ENCODE measurements around the gene SESTD1. TPM values are rescaled to one million over a fixed set of nuclear protein-coding genes. Genes with fewer than 3 reads are reported as not detected.

The SESTD1 gene
- total and polyA plus RNA-seq, 2 experiments from 2014 or later, result 12.6 to 21.6 TPM

GRCh38 chr2:179272406-179273192 lies 8.0 kb upstream of the SESTD1 start:
- no peaks in the 10 kb centered on the region for H3K36me3 Mint-ChIP-seq (ENCODE audit: low read depth)
- Histone ChIP-seq H3K27me3 (ENCODE audit: insufficient read depth) (no peaks in the 10 kb centered on the region), H2AFZ (no peak overlapping the region), H3K27ac (ENCODE audit: low read depth) (no peak overlapping the region), H3K4me2 (no peak overlapping the region), H3K9me2 (ENCODE audit: insufficient read depth) (peaks cover 4% of the 10 kb centered on the region; the same call in 1 of the 2 replicates), H3K4me1 (ENCODE audit: insufficient read depth) (no peaks in the 10 kb centered on the region), H3K4me3 (no peak overlapping the region), H3K79me2 (replicated peaks; ENCODE audit: insufficient read depth) (no peaks in the 10 kb centered on the region), H4K20me1 (replicated peaks; ENCODE audit: insufficient read depth) (no peaks in the 10 kb centered on the region), H3K36me3 (ENCODE audit: insufficient read depth) (no peaks in the 10 kb centered on the region), H3F3A (replicated peaks; ENCODE audit: low read depth) (no peaks in the 10 kb centered on the region)
- no peak overlapping the region for H3K4me3 Mint-ChIP-seq
- no peaks in the 10 kb centered on the region for H3K9me3 Mint-ChIP-seq
- no peak overlapping the region for H3K27ac Mint-ChIP-seq
- peaks cover 1% of the 10 kb centered on the region for H3K27me3 Mint-ChIP-seq (ENCODE audit: insufficient read depth, low read depth, poor library complexity)
- H3K4me1 Mint-ChIP-seq, result peaks cover 17% of the 10 kb centered on the region
- TF ChIP-seq EZH2phosphoT487 (IDR thresholded peaks at IDR 0.05; ENCODE audit: unreplicated experiment) (no peak), ZNF331 (CRISPR knock-in tag; IDR thresholded peaks at IDR 0.05; ENCODE audit: low read depth) (no peak), ZNF114 (CRISPR knock-in tag; IDR thresholded peaks at IDR 0.05) (no peak), STAT1 (IDR thresholded peaks at IDR 0.05; ENCODE audit: unreplicated experiment) (no peak), NANOG (IDR thresholded peaks at IDR 0.05; ENCODE audit: borderline replicate concordance) (no peak), ETS1 (IDR thresholded peaks at IDR 0.05) (no peak), CTCF (conservative IDR thresholded peaks at IDR 0.05; ENCODE audit: low read depth in 2 of 2) (no peak), JUNB (IDR thresholded peaks at IDR 0.05; ENCODE audit: unreplicated experiment) (no peak), CREB1 (CRISPR knock-in tag; IDR thresholded peaks at IDR 0.05; ENCODE audit: low read depth) (no peak), POLR2AphosphoS5 (IDR thresholded peaks at IDR 0.05; ENCODE audit: low read depth) (no peak), EZH2 (IDR thresholded peaks at IDR 0.05; ENCODE audit: low read depth, unreplicated experiment) (no peak)
- TF ChIP-seq, protein P1, sequence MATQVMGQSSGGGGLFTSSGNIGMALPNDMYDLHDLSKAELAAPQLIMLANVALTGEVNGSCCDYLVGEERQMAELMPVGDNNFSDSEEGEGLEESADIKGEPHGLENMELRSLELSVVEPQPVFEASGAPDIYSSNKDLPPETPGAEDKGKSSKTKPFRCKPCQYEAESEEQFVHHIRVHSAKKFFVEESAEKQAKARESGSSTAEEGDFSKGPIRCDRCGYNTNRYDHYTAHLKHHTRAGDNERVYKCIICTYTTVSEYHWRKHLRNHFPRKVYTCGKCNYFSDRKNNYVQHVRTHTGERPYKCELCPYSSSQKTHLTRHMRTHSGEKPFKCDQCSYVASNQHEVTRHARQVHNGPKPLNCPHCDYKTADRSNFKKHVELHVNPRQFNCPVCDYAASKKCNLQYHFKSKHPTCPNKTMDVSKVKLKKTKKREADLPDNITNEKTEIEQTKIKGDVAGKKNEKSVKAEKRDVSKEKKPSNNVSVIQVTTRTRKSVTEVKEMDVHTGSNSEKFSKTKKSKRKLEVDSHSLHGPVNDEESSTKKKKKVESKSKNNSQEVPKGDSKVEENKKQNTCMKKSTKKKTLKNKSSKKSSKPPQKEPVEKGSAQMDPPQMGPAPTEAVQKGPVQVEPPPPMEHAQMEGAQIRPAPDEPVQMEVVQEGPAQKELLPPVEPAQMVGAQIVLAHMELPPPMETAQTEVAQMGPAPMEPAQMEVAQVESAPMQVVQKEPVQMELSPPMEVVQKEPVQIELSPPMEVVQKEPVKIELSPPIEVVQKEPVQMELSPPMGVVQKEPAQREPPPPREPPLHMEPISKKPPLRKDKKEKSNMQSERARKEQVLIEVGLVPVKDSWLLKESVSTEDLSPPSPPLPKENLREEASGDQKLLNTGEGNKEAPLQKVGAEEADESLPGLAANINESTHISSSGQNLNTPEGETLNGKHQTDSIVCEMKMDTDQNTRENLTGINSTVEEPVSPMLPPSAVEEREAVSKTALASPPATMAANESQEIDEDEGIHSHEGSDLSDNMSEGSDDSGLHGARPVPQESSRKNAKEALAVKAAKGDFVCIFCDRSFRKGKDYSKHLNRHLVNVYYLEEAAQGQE (IDR thresholded peaks at IDR 0.05; ENCODE audit: unreplicated experiment), result no peak
- TF ChIP-seq, protein P2, sequence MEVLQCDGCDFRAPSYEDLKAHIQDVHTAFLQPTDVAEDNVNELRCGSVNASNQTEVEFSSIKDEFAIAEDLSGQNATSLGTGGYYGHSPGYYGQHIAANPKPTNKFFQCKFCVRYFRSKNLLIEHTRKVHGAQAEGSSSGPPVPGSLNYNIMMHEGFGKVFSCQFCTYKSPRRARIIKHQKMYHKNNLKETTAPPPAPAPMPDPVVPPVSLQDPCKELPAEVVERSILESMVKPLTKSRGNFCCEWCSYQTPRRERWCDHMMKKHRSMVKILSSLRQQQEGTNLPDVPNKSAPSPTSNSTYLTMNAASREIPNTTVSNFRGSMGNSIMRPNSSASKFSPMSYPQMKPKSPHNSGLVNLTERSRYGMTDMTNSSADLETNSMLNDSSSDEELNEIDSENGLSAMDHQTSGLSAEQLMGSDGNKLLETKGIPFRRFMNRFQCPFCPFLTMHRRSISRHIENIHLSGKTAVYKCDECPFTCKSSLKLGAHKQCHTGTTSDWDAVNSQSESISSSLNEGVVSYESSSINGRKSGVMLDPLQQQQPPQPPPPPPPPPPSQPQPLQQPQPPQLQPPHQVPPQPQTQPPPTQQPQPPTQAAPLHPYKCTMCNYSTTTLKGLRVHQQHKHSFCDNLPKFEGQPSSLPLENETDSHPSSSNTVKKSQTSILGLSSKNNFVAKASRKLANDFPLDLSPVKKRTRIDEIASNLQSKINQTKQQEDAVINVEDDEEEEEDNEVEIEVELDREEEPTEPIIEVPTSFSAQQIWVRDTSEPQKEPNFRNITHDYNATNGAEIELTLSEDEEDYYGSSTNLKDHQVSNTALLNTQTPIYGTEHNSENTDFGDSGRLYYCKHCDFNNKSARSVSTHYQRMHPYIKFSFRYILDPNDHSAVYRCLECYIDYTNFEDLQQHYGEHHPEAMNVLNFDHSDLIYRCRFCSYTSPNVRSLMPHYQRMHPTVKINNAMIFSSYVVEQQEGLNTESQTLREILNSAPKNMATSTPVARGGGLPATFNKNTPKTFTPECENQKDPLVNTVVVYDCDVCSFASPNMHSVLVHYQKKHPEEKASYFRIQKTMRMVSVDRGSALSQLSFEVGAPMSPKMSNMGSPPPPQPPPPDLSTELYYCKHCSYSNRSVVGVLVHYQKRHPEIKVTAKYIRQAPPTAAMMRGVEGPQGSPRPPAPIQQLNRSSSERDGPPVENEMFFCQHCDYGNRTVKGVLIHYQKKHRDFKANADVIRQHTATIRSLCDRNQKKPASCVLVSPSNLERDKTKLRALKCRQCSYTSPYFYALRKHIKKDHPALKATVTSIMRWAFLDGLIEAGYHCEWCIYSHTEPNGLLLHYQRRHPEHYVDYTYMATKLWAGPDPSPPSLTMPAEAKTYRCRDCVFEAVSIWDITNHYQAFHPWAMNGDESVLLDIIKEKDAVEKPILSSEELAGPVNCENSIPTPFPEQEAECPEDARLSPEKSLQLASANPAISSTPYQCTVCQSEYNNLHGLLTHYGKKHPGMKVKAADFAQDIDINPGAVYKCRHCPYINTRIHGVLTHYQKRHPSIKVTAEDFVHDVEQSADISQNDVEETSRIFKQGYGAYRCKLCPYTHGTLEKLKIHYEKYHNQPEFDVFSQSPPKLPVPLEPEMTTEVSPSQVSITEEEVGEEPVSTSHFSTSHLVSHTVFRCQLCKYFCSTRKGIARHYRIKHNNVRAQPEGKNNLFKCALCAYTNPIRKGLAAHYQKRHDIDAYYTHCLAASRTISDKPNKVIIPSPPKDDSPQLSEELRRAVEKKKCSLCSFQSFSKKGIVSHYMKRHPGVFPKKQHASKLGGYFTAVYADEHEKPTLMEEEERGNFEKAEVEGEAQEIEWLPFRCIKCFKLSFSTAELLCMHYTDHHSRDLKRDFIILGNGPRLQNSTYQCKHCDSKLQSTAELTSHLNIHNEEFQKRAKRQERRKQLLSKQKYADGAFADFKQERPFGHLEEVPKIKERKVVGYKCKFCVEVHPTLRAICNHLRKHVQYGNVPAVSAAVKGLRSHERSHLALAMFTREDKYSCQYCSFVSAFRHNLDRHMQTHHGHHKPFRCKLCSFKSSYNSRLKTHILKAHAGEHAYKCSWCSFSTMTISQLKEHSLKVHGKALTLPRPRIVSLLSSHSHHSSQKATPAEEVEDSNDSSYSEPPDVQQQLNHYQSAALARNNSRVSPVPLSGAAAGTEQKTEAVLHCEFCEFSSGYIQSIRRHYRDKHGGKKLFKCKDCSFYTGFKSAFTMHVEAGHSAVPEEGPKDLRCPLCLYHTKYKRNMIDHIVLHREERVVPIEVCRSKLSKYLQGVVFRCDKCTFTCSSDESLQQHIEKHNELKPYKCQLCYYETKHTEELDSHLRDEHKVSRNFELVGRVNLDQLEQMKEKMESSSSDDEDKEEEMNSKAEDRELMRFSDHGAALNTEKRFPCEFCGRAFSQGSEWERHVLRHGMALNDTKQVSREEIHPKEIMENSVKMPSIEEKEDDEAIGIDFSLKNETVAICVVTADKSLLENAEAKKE (CRISPR knock-in tag; IDR thresholded peaks at IDR 0.05), result no peak
- ATAC-seq, result no peak
- DNase-seq (ENCODE audit: low spot score), result no peak
